Measurements from ENCODE around the gene ABLIM2. TPM values are rescaled to one million over a fixed set of nuclear protein-coding genes. Genes with fewer than 3 reads are reported as not detected.

ABLIM2 gene
- total and polyA plus RNA-seq, 2 of the 4 experiments (the other 2 are of a cell fraction): under 0.01 to 0.10 TPM

DNA sequence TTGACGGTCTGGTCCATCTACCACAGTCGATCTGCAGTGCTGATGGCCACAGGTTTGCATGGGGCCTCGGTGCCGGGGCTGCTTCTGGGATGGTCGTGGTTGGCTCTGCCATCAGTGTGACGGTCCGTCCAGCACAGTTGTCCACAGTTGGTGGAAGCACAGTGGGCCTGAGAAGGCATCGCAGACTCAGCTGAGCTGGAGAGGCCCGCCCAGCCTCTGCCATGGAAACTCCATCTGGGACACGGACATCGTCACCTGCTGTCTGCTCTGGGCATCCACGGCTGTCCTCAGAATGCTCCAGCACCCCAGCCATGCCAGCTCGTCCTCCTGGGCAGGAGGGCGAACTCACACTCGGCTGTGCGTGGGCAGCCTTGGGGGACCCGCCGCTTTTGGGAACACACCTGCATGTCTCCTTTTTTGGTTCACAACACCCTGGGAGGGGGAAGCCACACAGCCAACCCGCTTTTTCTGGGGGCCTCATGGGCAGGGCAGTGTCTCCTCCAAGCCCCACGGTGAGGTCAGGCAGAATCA is 33.0 kb downstream of the ABLIM2 start:
- 91% methylated on average over 5 of the region's 20 CpGs; no CpG with 5 or more reads in 1 of the 2 experiments for WGBS, 2 experiments (ENCODE audit: extremely low coverage in 2 of 2, insufficient read length in 1 of 2)
- Histone ChIP-seq H2BK20ac (ENCODE audit: low read depth, low read length) (no peak overlapping the region), H4K91ac (ENCODE audit: insufficient read depth, low read depth, low read length) (no peak overlapping the region), H3K23ac (ENCODE audit: low read depth, low read length) (no peak overlapping the region), H3K18ac (ENCODE audit: low read depth, low read length) (no peak overlapping the region), H4K5ac (ENCODE audit: low read depth, low read length) (no peak overlapping the region), H3K79me1 (ENCODE audit: low read depth in 1 of 2, low read length in 2 of 2) (no peaks in the 10 kb centered on the region), H3K14ac (replicated peaks; ENCODE audit: low read depth, low read length) (no peak overlapping the region), H3K36me3 (ENCODE audit: control insufficient read depth, insufficient read depth, low read length) (no peaks in the 10 kb centered on the region), H2AK9ac (replicated peaks; ENCODE audit: low read depth, low read length, poor library complexity) (no peak overlapping the region), H3K9me1 (ENCODE audit: insufficient read depth, low read length) (no peaks in the 10 kb centered on the region; the same call in 1 of the 2 replicates), H3K9me3 (ENCODE audit: control insufficient read depth, insufficient read depth, low read length) (no peaks in the 10 kb centered on the region), H2BK15ac (ENCODE audit: low read depth, low read length) (no peak overlapping the region), H2AFZ (replicated peaks; ENCODE audit: low read length, poor library complexity) (no peak overlapping the region), H2BK120ac (ENCODE audit: low read depth, low read length) (no peak overlapping the region), H4K8ac (ENCODE audit: low read depth in 2 of 2, low read length in 2 of 2) (no peak overlapping the region), H4K20me1 (ENCODE audit: insufficient read depth, low read length) (no peaks in the 10 kb centered on the region), H3K56ac (ENCODE audit: extremely low read depth, insufficient read depth, low read length) (no peak overlapping the region), H3K4me2 (ENCODE audit: low read depth, low read length) (no peak overlapping the region), H3K9ac (ENCODE audit: low read depth, low read length) (no peak overlapping the region), H3K27ac (ENCODE audit: insufficient read depth, low read length) (no peak overlapping the region), H3K4ac (ENCODE audit: low read depth, low read length) (no peak overlapping the region), H2BK5ac (ENCODE audit: low read depth, low read length, poor library complexity, severe bottlenecking) (no peak overlapping the region), H3K4me1 (ENCODE audit: control insufficient read depth, insufficient read depth, low read length) (peaks cover 2% of the 10 kb centered on the region; the same call in 1 of the 2 replicates), H2AK5ac (ENCODE audit: low read depth, low read length) (no peak overlapping the region), H3K27me3 (ENCODE audit: control insufficient read depth, insufficient read depth, low read length) (peaks cover 65% of the 10 kb centered on the region), H3K4me3 (ENCODE audit: insufficient read depth, low read depth, low read length) (no peak overlapping the region)
- ChIA-PET POLR2A (ENCODE audit: unreplicated experiment) (no interaction called here), CTCF (no interaction called here)
- no peak for TF ChIP-seq CHD1 (IDR thresholded peaks at IDR 0.05; ENCODE audit: low read depth, low read length)
- no peak for TF ChIP-seq MAZ (IDR thresholded peaks at IDR 0.05; ENCODE audit: borderline replicate concordance, low read depth, low read length)
- no peak for TF ChIP-seq CEBPB (IDR thresholded peaks at IDR 0.05; ENCODE audit: low read depth, low read length)
- no peak for TF ChIP-seq FOS (IDR thresholded peaks at IDR 0.05; ENCODE audit: low read depth, low read length)
- TF ChIP-seq RFX5 (IDR thresholded peaks at IDR 0.05; ENCODE audit: low read depth, low read length): no peak
- TF ChIP-seq MAFK (IDR thresholded peaks at IDR 0.05; ENCODE audit: low read depth, low read length): no peak
- TF ChIP-seq, protein P1, sequence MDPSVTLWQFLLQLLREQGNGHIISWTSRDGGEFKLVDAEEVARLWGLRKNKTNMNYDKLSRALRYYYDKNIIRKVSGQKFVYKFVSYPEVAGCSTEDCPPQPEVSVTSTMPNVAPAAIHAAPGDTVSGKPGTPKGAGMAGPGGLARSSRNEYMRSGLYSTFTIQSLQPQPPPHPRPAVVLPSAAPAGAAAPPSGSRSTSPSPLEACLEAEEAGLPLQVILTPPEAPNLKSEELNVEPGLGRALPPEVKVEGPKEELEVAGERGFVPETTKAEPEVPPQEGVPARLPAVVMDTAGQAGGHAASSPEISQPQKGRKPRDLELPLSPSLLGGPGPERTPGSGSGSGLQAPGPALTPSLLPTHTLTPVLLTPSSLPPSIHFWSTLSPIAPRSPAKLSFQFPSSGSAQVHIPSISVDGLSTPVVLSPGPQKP (IDR thresholded peaks at IDR 0.05; ENCODE audit: borderline replicate concordance, low read depth, low read length): no peak
- TF ChIP-seq NFE2L2 (IDR thresholded peaks at IDR 0.05; ENCODE audit: low read depth, low read length): no peak
- TF ChIP-seq, protein P2, sequence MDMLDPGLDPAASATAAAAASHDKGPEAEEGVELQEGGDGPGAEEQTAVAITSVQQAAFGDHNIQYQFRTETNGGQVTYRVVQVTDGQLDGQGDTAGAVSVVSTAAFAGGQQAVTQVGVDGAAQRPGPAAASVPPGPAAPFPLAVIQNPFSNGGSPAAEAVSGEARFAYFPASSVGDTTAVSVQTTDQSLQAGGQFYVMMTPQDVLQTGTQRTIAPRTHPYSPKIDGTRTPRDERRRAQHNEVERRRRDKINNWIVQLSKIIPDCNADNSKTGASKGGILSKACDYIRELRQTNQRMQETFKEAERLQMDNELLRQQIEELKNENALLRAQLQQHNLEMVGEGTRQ (IDR thresholded peaks at IDR 0.05; ENCODE audit: low read depth, low read length): no peak
- TF ChIP-seq BHLHE40 (IDR thresholded peaks at IDR 0.05; ENCODE audit: low read depth, low read length): no peak
- TF ChIP-seq MXI1 (IDR thresholded peaks at IDR 0.05; ENCODE audit: borderline replicate concordance, low read depth, low read length): no peak
- no peak for TF ChIP-seq SMC3 (IDR thresholded peaks at IDR 0.05; ENCODE audit: low read depth, low read length)
- TF ChIP-seq, protein P3, sequence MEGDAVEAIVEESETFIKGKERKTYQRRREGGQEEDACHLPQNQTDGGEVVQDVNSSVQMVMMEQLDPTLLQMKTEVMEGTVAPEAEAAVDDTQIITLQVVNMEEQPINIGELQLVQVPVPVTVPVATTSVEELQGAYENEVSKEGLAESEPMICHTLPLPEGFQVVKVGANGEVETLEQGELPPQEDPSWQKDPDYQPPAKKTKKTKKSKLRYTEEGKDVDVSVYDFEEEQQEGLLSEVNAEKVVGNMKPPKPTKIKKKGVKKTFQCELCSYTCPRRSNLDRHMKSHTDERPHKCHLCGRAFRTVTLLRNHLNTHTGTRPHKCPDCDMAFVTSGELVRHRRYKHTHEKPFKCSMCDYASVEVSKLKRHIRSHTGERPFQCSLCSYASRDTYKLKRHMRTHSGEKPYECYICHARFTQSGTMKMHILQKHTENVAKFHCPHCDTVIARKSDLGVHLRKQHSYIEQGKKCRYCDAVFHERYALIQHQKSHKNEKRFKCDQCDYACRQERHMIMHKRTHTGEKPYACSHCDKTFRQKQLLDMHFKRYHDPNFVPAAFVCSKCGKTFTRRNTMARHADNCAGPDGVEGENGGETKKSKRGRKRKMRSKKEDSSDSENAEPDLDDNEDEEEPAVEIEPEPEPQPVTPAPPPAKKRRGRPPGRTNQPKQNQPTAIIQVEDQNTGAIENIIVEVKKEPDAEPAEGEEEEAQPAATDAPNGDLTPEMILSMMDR (conservative IDR thresholded peaks at IDR 0.05; ENCODE audit: low read depth, low read length): no peak
- TF ChIP-seq RAD21 (IDR thresholded peaks at IDR 0.05; ENCODE audit: low read length): no peak
- no peak for TF ChIP-seq POLR2A (IDR thresholded peaks at IDR 0.05; ENCODE audit: low read depth, low read length)
- TF ChIP-seq RCOR1 (IDR thresholded peaks at IDR 0.05; ENCODE audit: insufficient replicate concordance, low read length): no peak
- BruUV-seq (replicated peaks): no TSS peak
- DNase-seq: no peak
- in situ Hi-C loops (cut with MboI; ENCODE audit: low sequenced_read_pairs): no loop called here
- no peak for ATAC-seq (ENCODE audit: low read depth)
- dilution Hi-C loops (cut with HindIII; ENCODE audit: low sequenced_read_pairs, unreplicated experiment): no loop called here
- intact Hi-C loops (cut with micrococcal nuclease): no loop called here
